Measurements from ENCODE around the gene SPOCK3. TPM values are rescaled to one million over a fixed set of nuclear protein-coding genes. Genes with fewer than 3 reads are reported as not detected.
A peak's percentile ranks its signal among the peaks of the same experiment; 100 is the strongest.

SPOCK3 gene
- polyA plus RNA-seq, 1 experiment = not detected

DNA sequence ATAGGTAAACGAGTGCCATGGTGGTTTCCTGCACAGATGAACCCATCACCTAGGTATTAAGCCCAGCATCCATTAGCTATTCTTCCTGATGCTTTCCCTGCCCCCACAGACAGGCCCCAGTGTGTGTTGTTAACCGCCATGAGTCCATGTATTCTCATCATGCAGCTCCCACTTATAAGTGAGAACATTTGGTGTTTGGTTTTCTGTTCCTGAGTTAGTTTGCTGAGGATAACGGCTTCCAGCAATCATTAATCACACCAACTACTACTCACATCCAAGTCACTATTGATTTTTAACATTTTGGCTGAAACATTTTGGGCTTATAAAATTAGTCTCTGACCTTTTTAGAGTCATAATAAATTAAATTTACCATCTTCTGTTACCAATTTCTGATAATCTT lies 205.3 kb downstream of the SPOCK3 start:
- TF ChIP-seq CTCF (IDR thresholded peaks at IDR 0.05; ENCODE audit: low read depth, low read length) = no peak

DNA sequence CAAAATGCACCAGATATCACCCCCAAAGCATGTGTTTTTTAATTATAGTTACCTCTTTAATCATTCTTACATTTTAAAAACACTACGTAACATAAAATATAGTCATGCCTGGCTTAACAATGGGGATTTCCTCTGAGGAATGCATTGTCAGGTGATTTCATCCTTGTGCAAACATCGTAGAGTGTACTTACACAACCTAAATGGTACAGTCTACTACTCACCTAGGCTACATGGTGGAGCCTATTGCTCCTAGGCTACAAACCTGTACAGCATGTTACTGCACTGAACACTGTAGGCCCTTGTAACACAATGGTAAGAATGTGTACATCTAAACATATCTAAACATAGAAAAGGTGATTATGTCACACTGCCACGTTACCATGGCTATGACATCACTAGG lies 208.6 kb downstream of the SPOCK3 start:
- CTCF ChIA-PET = no interaction called here
- H3K27ac ChIP-seq (ENCODE audit: low read depth, low read length) = no peak overlapping the region

More for the DNA sequence above, 205.3 kb downstream of the SPOCK3 start:
- no peaks in the 10 kb centered on the region for H3K27me3 ChIP-seq (ENCODE audit: control insufficient read depth, insufficient read depth, low read length)
- ChIA-PET POLR2A (no interaction called here), CTCF (no interaction called here)
- H3K27ac ChIP-seq (ENCODE audit: low read depth, low read length) = no peak overlapping the region
- no peak overlapping the region for H3K4me3 ChIP-seq (ENCODE audit: low read depth, low read length)
- DNase-seq (ENCODE audit: low read depth, low spot score) = no peak
- H3K9me3 ChIP-seq (ENCODE audit: control insufficient read depth, insufficient read depth, low read length) = no peaks in the 10 kb centered on the region

GRCh38 chr4:167023364-167023925 lies 210.8 kb downstream of the SPOCK3 start:
- no peak overlapping the region for H3K4me3 ChIP-seq (ENCODE audit: low read depth, low read length)
- no peak for TF ChIP-seq CTCF (IDR thresholded peaks at IDR 0.05; ENCODE audit: low read depth, low read length)
- ChIA-PET CTCF (interaction anchor here (2.1 to 2.3 kb wide), 2 partner anchors 10 to 1130 kb away, joined by 9 to 23 read pairs; no protein-coding TSS in a partner anchor), POLR2A (no interaction called here)
- no peak overlapping the region for H3K27ac ChIP-seq (ENCODE audit: low read depth, low read length)
- no peak for DNase-seq (ENCODE audit: low read depth, low spot score)
- H3K9me3 ChIP-seq (ENCODE audit: control insufficient read depth, insufficient read depth, low read length) = no peaks in the 10 kb centered on the region
- no peaks in the 10 kb centered on the region for H3K27me3 ChIP-seq (ENCODE audit: control insufficient read depth, insufficient read depth, low read length)

More for the DNA sequence above, 208.6 kb downstream of the SPOCK3 start:
- Histone ChIP-seq H3K27me3 (ENCODE audit: control insufficient read depth, insufficient read depth, low read length) (no peaks in the 10 kb centered on the region), H3K9me3 (ENCODE audit: control insufficient read depth, insufficient read depth, low read length) (no peaks in the 10 kb centered on the region), H3K4me3 (ENCODE audit: low read depth, low read length) (no peak overlapping the region)
- TF ChIP-seq CTCF (IDR thresholded peaks at IDR 0.05; ENCODE audit: low read depth, low read length) = no peak
- POLR2A ChIA-PET = no interaction called here
- no peak for DNase-seq (ENCODE audit: low read depth, low spot score)

DNA sequence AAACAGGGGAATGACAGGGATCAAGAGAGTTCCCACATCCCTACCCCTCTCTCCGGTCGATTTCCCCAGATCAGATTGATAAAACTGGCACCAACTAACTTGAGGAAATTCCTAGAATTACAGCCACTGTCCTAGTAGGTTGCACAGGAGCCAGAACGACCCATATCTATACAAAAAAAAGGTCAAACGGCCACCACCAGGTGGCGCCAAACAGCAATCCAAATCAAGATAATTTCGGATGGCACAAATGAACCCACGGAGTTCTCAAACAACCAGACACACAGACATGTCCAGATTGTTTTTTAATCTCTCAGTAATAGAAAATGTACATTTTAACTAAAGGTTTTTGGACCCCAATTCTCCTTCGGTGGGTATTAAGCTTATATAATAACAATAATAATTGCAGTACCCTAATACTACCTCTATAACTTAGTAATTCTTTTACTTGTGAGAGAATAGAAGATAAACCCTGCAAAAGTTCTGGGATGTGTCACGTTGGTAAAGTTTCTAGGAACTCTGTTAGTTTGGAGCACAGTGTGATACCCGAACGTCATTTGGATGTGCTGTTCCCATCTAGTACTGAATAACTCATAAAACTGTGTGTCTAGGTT lies 212.6 kb downstream of the SPOCK3 start:
- ChIA-PET POLR2A (no interaction called here), CTCF (interaction anchor here (0.6 to 2.3 kb wide), 20 partner anchors 9 to 1528 kb away, joined by 3 to 23 read pairs (median 4); no protein-coding TSS in a partner anchor)
- TF ChIP-seq CTCF (IDR thresholded peaks at IDR 0.05; ENCODE audit: low read depth, low read length) = peak; percentile 80
- Histone ChIP-seq H3K27me3 (ENCODE audit: control insufficient read depth, insufficient read depth, low read length) (no peaks in the 10 kb centered on the region), H3K4me3 (ENCODE audit: low read depth, low read length) (no peak overlapping the region), H3K9me3 (ENCODE audit: control insufficient read depth, insufficient read depth, low read length) (no peaks in the 10 kb centered on the region), H3K27ac (ENCODE audit: low read depth, low read length) (no peak overlapping the region)
- DNase-seq (ENCODE audit: low read depth, low spot score) = peak; percentile 7

GRCh38 chr4:167020410-167020809 lies 213.9 kb downstream of the SPOCK3 start:
- Histone ChIP-seq H3K4me3 (ENCODE audit: low read depth, low read length) (no peak overlapping the region), H3K27me3 (ENCODE audit: control insufficient read depth, insufficient read depth, low read length) (no peaks in the 10 kb centered on the region), H3K27ac (ENCODE audit: low read depth, low read length) (no peak overlapping the region), H3K9me3 (ENCODE audit: control insufficient read depth, insufficient read depth, low read length) (no peaks in the 10 kb centered on the region)
- ChIA-PET CTCF (interaction anchor here (1.0 kb wide), 1 partner anchor 1054 kb away, joined by 3 read pairs; no protein-coding TSS in a partner anchor), POLR2A (no interaction called here)
- no peak for DNase-seq (ENCODE audit: low read depth, low spot score)
- peak; percentile 26; the same call in 1 of the 2 replicates for TF ChIP-seq CTCF (IDR thresholded peaks at IDR 0.05; ENCODE audit: low read depth, low read length)

All from AG04450 (cell line).